A204.1 (cell line): ENCODE results near the gene BRAT1.
"Not testable (repeated sequence)": the region's sequence is repeated elsewhere in the genome, so short reads cannot be mapped to it uniquely, and the experiment has no call there.

Experiments used
- FAIRE-seq: peaks from 2 replicates; lab custom pipeline; 2012; peaks lifted over from hg19 to GRCh38; lab: Jason Lieb, UNC

Gene BRAT1

GRCh38 chr7:2535872-2536627 lies 19.3 kb downstream of the BRAT1 start:
- FAIRE-seq, result not testable (repeated sequence)

- not testable (repeated sequence) for FAIRE-seq
Observed at GRCh38 chr7:2534214-2534613, 21.1 kb downstream of the BRAT1 start.

- FAIRE-seq, result not testable (repeated sequence)
Observed at GRCh38 chr7:2533566-2533965, 21.8 kb downstream of the BRAT1 start.

- not testable (repeated sequence) for FAIRE-seq
Observed at GRCh38 chr7:2532816-2533215, 22.5 kb downstream of the BRAT1 start.

GRCh38 chr7:2532199-2532772 lies 23.0 kb downstream of the BRAT1 start:
- FAIRE-seq, result not testable (repeated sequence)

- not testable (repeated sequence) for FAIRE-seq
Observed at GRCh38 chr7:2531796-2532110, 23.6 kb downstream of the BRAT1 start.

- FAIRE-seq, result not testable (repeated sequence)
Observed at GRCh38 chr7:2530994-2531795, 24.1 kb downstream of the BRAT1 start.

GRCh38 chr7:2530071-2530987 lies 25.0 kb downstream of the BRAT1 start:
- FAIRE-seq, result no peak

- FAIRE-seq, result no peak
Observed at GRCh38 chr7:2529161-2530070, 25.9 kb downstream of the BRAT1 start.

- no peak for FAIRE-seq
Observed at GRCh38 chr7:2528481-2529095, 26.7 kb downstream of the BRAT1 start.

GRCh38 chr7:2527505-2528467 lies 27.5 kb downstream of the BRAT1 start:
- FAIRE-seq, result no peak

GRCh38 chr7:2526659-2527504 lies 28.4 kb downstream of the BRAT1 start:
- no peak for FAIRE-seq

- no peak for FAIRE-seq
Observed at GRCh38 chr7:2525658-2526630, 29.4 kb downstream of the BRAT1 start.

- FAIRE-seq, result no peak
Observed at GRCh38 chr7:2524808-2525657, 30.3 kb downstream of the BRAT1 start.

- FAIRE-seq, result no peak
Observed at GRCh38 chr7:2523941-2524807, 31.1 kb downstream of the BRAT1 start.
